HCT116 (cell line): Measurements from ENCODE around the gene OTOGL. TPM values are rescaled to one million over a fixed set of nuclear protein-coding genes. Genes with fewer than 3 reads are reported as not detected.

ENCODE experiments used
- ATAC-seq: fragments of 200-7000 bp; cut with Tn5 transposase; 2 replicates; pipeline ENCODE4 v1.9.1; 2020; ENCODE audit warnings: mild to moderate bottlenecking, moderate library complexity
- BruUV-seq: library from RNA; stranded (reverse); fragments of 400-500 nt; replicated peaks from 2 replicates; lab custom pipeline; 2021; lab: Mats Ljungman, UMichigan
- CTCF ChIA-PET: fragments of 300-600 bp; sonication (Branson Sonifier 250); formaldehyde crosslinking; loops from one replicate; lab custom pipeline; 2021; ENCODE audit warnings: antibody characterized with exemption; lab: Charles Lee
- POLR2A ChIA-PET: fragments of 300-600, 350-600 bp; sonication (Branson Sonifier 250); formaldehyde crosslinking; loops from one replicate; lab custom pipeline; 2021; ENCODE audit warnings: antibody characterized with exemption; lab: Charles Lee
- RAD21 ChIA-PET, 2 experiments: fragments of 300-600 bp; sonication (Branson Sonifier 250); formaldehyde crosslinking; loops; one replicate each; lab custom pipeline; 2023; ENCODE audit warnings: low total read pairs in 2 of 2; ENCODE audit not compliant: uncharacterized antibody in 2 of 2, unreplicated experiment in 2 of 2, low non-redundant PET in 1 of 2; lab: Charles Lee
- DNase-seq: peaks from one replicate; pipeline ENCODE4 v3.0.0-alpha.2; 2010; ENCODE audit warnings: low read depth, low spot score
- H2AFZ ChIP-seq: fragments of 200-600 bp; shearing (Covaris generic), sonication (generic); 2 replicates; pipeline ENCODE4 v1.6.1; 2017; ENCODE audit warnings: low read depth, mixed run types, mixed read lengths, antibody characterized with exemption, low read length; ENCODE audit not compliant: poor library complexity, severe bottlenecking
- H3K27ac ChIP-seq: 2 replicates; pipeline ENCODE4 v1.5.1; 2012; ENCODE audit warnings: low read depth, low read length
- H3K27me3 ChIP-seq: fragments of 200-600 bp; sonication (generic); 2 replicates; pipeline ENCODE4 v1.6.1; 2016; ENCODE audit warnings: mixed run types, low read length, mixed read lengths; ENCODE audit not compliant: insufficient read depth
- H3K36me3 ChIP-seq, 2 experiments: fragments of 200-500 bp in 1 of 2; fragments of 200-600 bp in 1 of 2; sonication (Bioruptor generic) in 1 of 2; sonication (generic) in 1 of 2; 2 replicates each; pipeline versions ENCODE4 v1.5.1 to v1.6.1; 2014 to 2016; ENCODE audit warnings: low read length in 2 of 2, inconsistent platforms in 1 of 2, mixed read lengths in 1 of 2, mixed run types in 1 of 2; ENCODE audit not compliant: insufficient read depth in 2 of 2, control insufficient read depth in 1 of 2
- H3K4me1 ChIP-seq, 2 experiments: fragments of 200-600 bp in 1 of 2; sonication (generic) in 1 of 2; 2 replicates each; pipeline versions ENCODE4 v1.5.1 to v1.6.1; 2012 to 2017; ENCODE audit warnings: low read length in 2 of 2, inconsistent platforms in 1 of 2, mild to moderate bottlenecking in 1 of 2, mixed read lengths in 1 of 2, mixed run types in 1 of 2, moderate library complexity in 1 of 2; ENCODE audit not compliant: insufficient read depth in 2 of 2, control insufficient read depth in 1 of 2
- H3K4me2 ChIP-seq: fragments of 200-600 bp; sonication (generic); 2 replicates; pipeline ENCODE4 v1.6.1; 2017; ENCODE audit warnings: mixed run types, low read length, mixed read lengths
- H3K4me3 ChIP-seq, 2 experiments: fragments of 200-600 bp in 1 of 2; sonication (generic) in 1 of 2; replicated peaks in 1 of 2; 2 replicates each; pipeline ENCODE4 v1.5.1; 2011 to 2016; ENCODE audit warnings: low read length in 2 of 2, control low read depth in 1 of 2, low read depth in 1 of 2, mild to moderate bottlenecking in 1 of 2, mixed read lengths in 1 of 2, mixed run types in 1 of 2
- H3K79me2 ChIP-seq: fragments of 200-600 bp; sonication (generic); 2 replicates; pipeline ENCODE4 v1.6.1; 2017; ENCODE audit warnings: mild to moderate bottlenecking, mixed run types, low read length, moderate library complexity, mixed read lengths; ENCODE audit not compliant: insufficient read depth
- H3K9ac ChIP-seq: fragments of 200-600 bp; sonication (generic); 2 replicates; pipeline ENCODE4 v1.6.1; 2016; ENCODE audit warnings: low read length, mixed read lengths
- H3K9me2 ChIP-seq: fragments of 200-600 bp; sonication (generic), shearing (Covaris generic); 2 replicates; pipeline ENCODE4 v1.6.1; 2017; ENCODE audit warnings: mixed run types, mild to moderate bottlenecking, moderate library complexity; ENCODE audit not compliant: insufficient read depth
- H3K9me3 ChIP-seq, 2 experiments: fragments of 200-500 bp in 1 of 2; fragments of 200-600 bp in 1 of 2; sonication (Bioruptor generic) in 1 of 2; sonication (generic) in 1 of 2; 2 replicates each; pipeline ENCODE4 v1.6.1; 2014 to 2017; ENCODE audit warnings: low read length in 2 of 2, mixed read lengths in 2 of 2, inconsistent platforms in 1 of 2, low read depth in 1 of 2, mild to moderate bottlenecking in 1 of 2, mixed run types in 1 of 2, moderate library complexity in 1 of 2; ENCODE audit not compliant: control insufficient read depth in 1 of 2, insufficient read depth in 1 of 2
- H4K20me1 ChIP-seq: fragments of 200-600 bp; sonication (generic), shearing (Covaris generic); 2 replicates; pipeline ENCODE4 v1.6.1; 2017; ENCODE audit warnings: mixed run types, mild to moderate bottlenecking, moderate library complexity; ENCODE audit not compliant: insufficient read depth
- ATF3 ChIP-seq: IDR thresholded peaks from 2 replicates; pipeline ENCODE4 v1.6.1; 2012
- CBX3 ChIP-seq: IDR thresholded peaks from 2 replicates; pipeline ENCODE4 v1.6.1; 2012; ENCODE audit warnings: low read depth
- CEBPB ChIP-seq: IDR thresholded peaks from 2 replicates; pipeline ENCODE4 v1.6.1; 2012; ENCODE audit warnings: low read depth
- CTCF ChIP-seq, 3 experiments: fragments of 200-600 bp in 1 of 3; sonication (generic) in 1 of 3; IDR thresholded peaks in 2 of 3; conservative IDR thresholded peaks in 1 of 3; 2 replicates each; pipeline ENCODE4 v1.5.1; 2012 to 2017; ENCODE audit warnings: low read depth in 2 of 3, low read length in 2 of 3, antibody characterized with exemption in 1 of 3, borderline replicate concordance in 1 of 3, control low read depth in 1 of 3, mild to moderate bottlenecking in 1 of 3, mixed read lengths in 1 of 3, mixed run types in 1 of 3, moderate library complexity in 1 of 3; ENCODE audit not compliant: insufficient read depth in 1 of 3
- ELF1 ChIP-seq: IDR thresholded peaks from 2 replicates; pipeline ENCODE4 v1.6.1; 2012; ENCODE audit warnings: low read depth, borderline replicate concordance
- EZH2phosphoT487 ChIP-seq: fragments of 200-600 bp; IDR thresholded peaks from 2 replicates; pipeline ENCODE4 v1.6.1; 2018; ENCODE audit warnings: antibody characterized with exemption, borderline replicate concordance
- JUND ChIP-seq: IDR thresholded peaks from 2 replicates; pipeline ENCODE4 v1.6.1; 2012
- MAX ChIP-seq: IDR thresholded peaks from 2 replicates; pipeline ENCODE4 v1.6.1; 2012
- POLR2A ChIP-seq: IDR thresholded peaks from 2 replicates; pipeline ENCODE4 v1.7.0; 2011; ENCODE audit warnings: borderline replicate concordance; ENCODE audit not compliant: insufficient read depth, insufficient read length; ENCODE audit errors: extremely low read depth
- POLR2AphosphoS5 ChIP-seq: IDR thresholded peaks from 2 replicates; pipeline ENCODE4 v1.6.1; 2011; ENCODE audit warnings: mild to moderate bottlenecking, low read depth, low read length, moderate library complexity
- RAD21 ChIP-seq: IDR thresholded peaks from 2 replicates; pipeline ENCODE4 v1.6.1; 2012; ENCODE audit warnings: low read depth, mild to moderate bottlenecking
- REST ChIP-seq: IDR thresholded peaks from 2 replicates; pipeline ENCODE4 v1.6.1; 2012; ENCODE audit warnings: low read depth
- SIN3A ChIP-seq: IDR thresholded peaks from 2 replicates; pipeline ENCODE4 v1.6.1; 2012; ENCODE audit warnings: low read depth
- SRF ChIP-seq: IDR thresholded peaks from 2 replicates; pipeline ENCODE4 v1.6.1; 2012; ENCODE audit warnings: low read depth
- TCF7L2 ChIP-seq: IDR thresholded peaks from 2 replicates; pipeline ENCODE4 v1.7.0; 2011; ENCODE audit warnings: borderline replicate concordance, inconsistent platforms; ENCODE audit not compliant: insufficient read depth, insufficient read length; ENCODE audit errors: extremely low read depth
- ZBTB33 ChIP-seq: IDR thresholded peaks from 2 replicates; pipeline ENCODE4 v1.6.1; 2011; ENCODE audit warnings: mild to moderate bottlenecking, low read length, moderate library complexity; ENCODE audit not compliant: insufficient replicate concordance; ENCODE audit errors: extremely low read depth
- ZFX ChIP-seq: fragments of 450-650 bp; IDR thresholded peaks from 2 replicates; pipeline ENCODE4 v1.6.1; 2017
- ZNF274 ChIP-seq: fragments of 200-500 bp; sonication (Bioruptor generic); IDR thresholded peaks from 2 replicates; pipeline ENCODE4 v1.6.1; 2014; ENCODE audit warnings: mild to moderate bottlenecking, low read depth, low read length, inconsistent platforms
- intact Hi-C: fragments of 100-400 bp; cut with micrococcal nuclease; formaldehyde crosslinking; loops from 2 replicates; pipeline ENCODE4 v1.10.0; 2022
- total RNA-seq: library from RNA; stranded (reverse); gene quantifications from one replicate; pipeline ENCODE4 v1.2.1, GENCODE V29; 2021; ENCODE audit not compliant: unreplicated experiment

OTOGL gene
- total RNA-seq, 1 experiment from 2014 or later = not detected

- no peaks in the 10 kb centered on the region for H3K9me3 ChIP-seq
- ATAC-seq (no peak), DNase-seq (no peak)
- H4K20me1 ChIP-seq = no peaks in the 10 kb centered on the region
- CTCF ChIA-PET = no interaction called here
- POLR2A ChIA-PET = no interaction called here
- no peak overlapping the region for H3K9ac ChIP-seq
- no peaks in the 10 kb centered on the region for H3K79me2 ChIP-seq
- no peaks in the 10 kb centered on the region for H3K27me3 ChIP-seq
- RAD21 ChIA-PET = no interaction called here
- H3K36me3 ChIP-seq = no peaks in the 10 kb centered on the region
- no peak overlapping the region for H3K4me2 ChIP-seq
- H3K27ac ChIP-seq = no peak overlapping the region
- intact Hi-C loops = no loop called here
- H3K4me1 ChIP-seq = peaks cover 14 to 15% of the 10 kb centered on the region in 2 experiments; a peak in 3 of 4 replicates
- no peaks in the 10 kb centered on the region for H3K9me2 ChIP-seq
- no peak overlapping the region for H2AFZ ChIP-seq
- BruUV-seq = no TSS peak
- TF ChIP-seq CBX3 (no peak), ZFX (no peak), CTCF (IDR thresholded peaks at IDR 0.05 in 2 of 3, conservative IDR thresholded peaks at IDR 0.05 in 1 of 3; ENCODE audit: borderline replicate concordance in 1 of 3, insufficient read depth in 1 of 3, low read depth in 2 of 3, low read length in 2 of 3) (no peak), JUND (no peak), EZH2phosphoT487 (no peak), SRF (no peak), MAX (no peak), ATF3 (no peak), TCF7L2 (no peak), SIN3A (no peak), ELF1 (no peak), POLR2AphosphoS5 (no peak), REST (no peak), ZBTB33 (no peak), POLR2A (no peak), CEBPB (no peak), ZNF274 (no peak), RAD21 (no peak)
- no peak overlapping the region for H3K4me3 ChIP-seq
Observed at GRCh38 chr12:80239867-80240266, 140.5 kb downstream of the OTOGL start.
